H1 (cell line): Measurements from ENCODE around the gene SYTL1.

Experiments
- CBX5 ChIP-seq: fragments of 300-800, 300-1000 bp; sonication (generic); IDR thresholded peaks from 2 replicates; pipeline ENCODE4 v1.7.1; 2016; ENCODE audit warnings: antibody characterized with exemption, low read length, low read depth
- CTCF ChIP-seq, 3 experiments: IDR thresholded peaks; 1 replicate in 2 of 3; 2 replicates in 1 of 3; pipeline versions ENCODE4 v1.5.1 to v1.6.1; 2011; ENCODE audit warnings: low read length in 3 of 3, mild to moderate bottlenecking in 3 of 3, inconsistent platforms in 2 of 3, low read depth in 1 of 3, moderate library complexity in 1 of 3; ENCODE audit not compliant: insufficient read depth in 1 of 3; ENCODE audit errors: control extremely low read depth in 1 of 3
- EP300 ChIP-seq, 2 experiments: IDR thresholded peaks; 1 replicate in 1 of 2; 2 replicates in 1 of 2; pipeline ENCODE4 v1.6.1; 2011 to 2012; ENCODE audit warnings: low read depth in 2 of 2, low read length in 2 of 2, mild to moderate bottlenecking in 2 of 2, borderline replicate concordance in 1 of 2, inconsistent platforms in 1 of 2, moderate library complexity in 1 of 2
- FOSL1 ChIP-seq: IDR thresholded peaks from 2 replicates; pipeline ENCODE4 v1.6.1; 2011; ENCODE audit warnings: mild to moderate bottlenecking, low read depth, low read length, moderate library complexity; ENCODE audit not compliant: insufficient read depth
- GABPA ChIP-seq: IDR thresholded peaks from 2 replicates; pipeline ENCODE4 v1.6.1; 2011; ENCODE audit warnings: mild to moderate bottlenecking, low read length, moderate library complexity, borderline replicate concordance; ENCODE audit not compliant: insufficient read depth
- MAX ChIP-seq: IDR thresholded peaks from 2 replicates; pipeline ENCODE4 v1.6.1; 2012; ENCODE audit warnings: inconsistent platforms
- POLR2AphosphoS5 ChIP-seq: IDR thresholded peaks from 2 replicates; pipeline ENCODE4 v1.6.1; 2011; ENCODE audit warnings: low read depth, low read length
- TAF1 ChIP-seq: IDR thresholded peaks from 2 replicates; pipeline ENCODE4 v1.6.1; 2011; ENCODE audit warnings: mild to moderate bottlenecking, low read depth, low read length
- YY1 ChIP-seq: IDR thresholded peaks from 2 replicates; pipeline ENCODE4 v1.6.1; 2011; ENCODE audit warnings: low read depth, mild to moderate bottlenecking, low read length

DNA sequence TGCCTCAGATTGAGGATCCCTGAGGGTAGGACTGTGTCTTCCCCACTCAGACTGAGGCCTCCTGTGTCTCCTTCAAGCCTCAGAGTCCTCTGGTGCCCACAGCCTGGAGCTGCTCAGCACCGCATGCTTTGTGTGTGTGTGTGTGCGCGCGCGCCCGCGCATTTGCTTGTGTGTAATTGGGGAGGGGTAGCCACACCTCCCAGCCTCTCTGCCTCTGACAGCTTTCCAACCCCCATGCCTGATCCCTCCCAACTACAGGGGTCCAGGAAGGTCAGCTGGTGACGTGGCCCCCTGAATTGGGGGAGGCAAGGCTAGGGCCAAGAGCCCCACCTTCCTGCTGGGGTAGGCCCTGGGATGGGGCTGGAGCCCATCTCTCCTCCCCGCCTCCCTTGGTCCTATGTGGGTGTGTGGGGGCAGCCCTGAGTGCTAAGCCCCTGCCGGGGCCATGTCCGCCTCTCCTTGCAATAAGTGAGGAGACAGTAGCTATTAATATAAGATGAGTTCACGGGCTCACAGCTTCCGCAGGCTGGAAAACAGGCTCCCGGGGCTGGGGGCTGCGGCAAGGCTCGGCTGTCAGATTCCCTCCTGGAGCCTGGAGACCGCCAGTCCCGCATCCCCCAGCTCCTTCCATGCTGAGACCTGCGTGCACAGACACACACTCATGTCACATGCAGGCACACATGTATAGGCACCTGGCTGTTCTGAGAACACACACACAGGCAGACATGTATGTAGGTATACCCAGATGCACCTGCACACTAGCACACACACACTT is 57.6 kb downstream of the SYTL1 start:
- TF ChIP-seq CBX5 (no peak), CTCF (IDR thresholded peaks at IDR 0.05; ENCODE audit: control extremely low read depth in 1 of 3, insufficient read depth in 1 of 3, low read depth in 1 of 3, low read length in 3 of 3) (no peak), TAF1 (no peak), YY1 (no peak), POLR2AphosphoS5 (no peak; the same call in 1 of the 2 replicates), MAX (no peak), GABPA (no peak), EP300 (IDR thresholded peaks at IDR 0.05; ENCODE audit: borderline replicate concordance in 1 of 2, low read depth in 2 of 2, low read length in 2 of 2) (no peak), FOSL1 (no peak)
